ENCODE measurements around the gene LPAR2.

- TF ChIP-seq CTCF (IDR thresholded peaks at IDR 0.05; ENCODE audit: poor library complexity, severe bottlenecking) (no peak), EZH2 (IDR thresholded peaks at IDR 0.05; ENCODE audit: borderline replicate concordance, insufficient read depth, low read length, poor library complexity, severe bottlenecking) (no peak)
Measured at GRCh38 chr19:19619849-19620210, 8.2 kb downstream of the LPAR2 start.
